Measurements from ENCODE around the gene TSSC4. TPM values are rescaled to one million over a fixed set of nuclear protein-coding genes. Genes with fewer than 3 reads are reported as not detected.

TSSC4 gene
- total and polyA plus RNA-seq, 2 of the 13 experiments (the other 11 are each of a cell fraction or from before 2014, with no cell fraction given): 16.2 to 58.6 TPM

GRCh38 chr11:2420502-2421225, 20.1 kb downstream of the TSSC4 start:
- Histone ChIP-seq H3K4me3 (replicated peaks in 1 of 3; ENCODE audit: insufficient read depth in 1 of 3, low read depth in 2 of 3, low read length in 3 of 3) (peak overlapping the region in 2 of 3 experiments; percentile 36 to 53; a peak in 2 of 6 replicates), H3K4me2 (ENCODE audit: low read depth, low read length) (peak overlapping the region; percentile 83), H3K27ac (ENCODE audit: extremely low read length, insufficient read depth, low read length) (no peak overlapping the region), H4K20me1 (ENCODE audit: insufficient read depth, low read length) (no peaks in the 10 kb centered on the region), H2AFZ (ENCODE audit: low read length) (no peak overlapping the region), H3K27me3 (ENCODE audit: control insufficient read depth in 1 of 2, insufficient read depth in 2 of 2, low read length in 2 of 2) (peaks cover 11 to 37% of the 10 kb centered on the region in 2 experiments), H3K9me3 (ENCODE audit: low read length) (no peaks in the 10 kb centered on the region), H3K36me3 (replicated peaks in 1 of 2; ENCODE audit: control insufficient read depth in 1 of 2, insufficient read depth in 2 of 2, low read length in 2 of 2) (no peaks in the 10 kb centered on the region), H3K4me1 (ENCODE audit: insufficient read depth, low read length) (peaks cover 16% of the 10 kb centered on the region; the same call in 1 of the 2 replicates), H3K9ac (ENCODE audit: insufficient read depth, low read depth, low read length) (peak overlapping the region; percentile 32; the same call in 1 of the 2 replicates), H3K79me2 (ENCODE audit: insufficient read depth, low read length) (no peaks in the 10 kb centered on the region)
- ATAC-seq: peak; percentile 94
- POLR2A ChIA-PET: interaction anchor here (1.1 to 2.7 kb wide), 4 partner anchors 11 to 116 kb away, joined by 3 to 31 read pairs (median 6); partner anchors contain the start of gene TSSC4
- peak; percentile 56 for DNase-seq (ENCODE audit: low spot score)
- intact Hi-C loops (cut with micrococcal nuclease; ENCODE audit: unreplicated experiment): loop anchor here (5.0 kb wide), 1 partner anchor 223 kb away; no protein-coding TSS in a partner anchor
- in situ Hi-C loops (cut with HindIII; ENCODE audit: extremely low pct_ligation_motif_present, low pct_unique_long_range_greater_than_20kb): loop anchor here (10.0 kb wide), 1 partner anchor 274 kb away; the partner anchor contains the start of gene KCNQ1OT1
- no peak for FAIRE-seq
- CTCF ChIA-PET (ENCODE audit: low intra/inter-chr PET ratio, low total read pairs): interaction anchor here (0.8 to 3.6 kb wide), 7 partner anchors 11 to 254 kb away, joined by 3 to 87 read pairs (median 3); partner anchors contain the start of gene TSSC4
- WGBS (ENCODE audit: low lambda C conversion rate): no CpG with 5 or more reads among the region's 44 CpGs
- no TSS peak for BruUV-seq (replicated peaks)
- TF ChIP-seq ZNF281 (CRISPR knock-in tag; IDR thresholded peaks at IDR 0.05; ENCODE audit: borderline replicate concordance) (no peak), PHF8 (CRISPR knock-in tag; IDR thresholded peaks at IDR 0.05) (no peak), PRDM4 (CRISPR knock-in tag; IDR thresholded peaks at IDR 0.05; ENCODE audit: borderline replicate concordance) (no peak), ZNF275 (CRISPR knock-in tag; IDR thresholded peaks at IDR 0.05; ENCODE audit: borderline replicate concordance) (0 out of 2 replicates have a peak, but pooled peaks have one; percentile 33), CENPT (CRISPR knock-in tag; IDR thresholded peaks at IDR 0.05; ENCODE audit: low read depth) (no peak), ZNF768 (CRISPR knock-in tag; IDR thresholded peaks at IDR 0.05) (no peak), ZNF782 (CRISPR knock-in tag; IDR thresholded peaks at IDR 0.05; ENCODE audit: borderline replicate concordance) (no peak), IKZF1 (IDR thresholded peaks at IDR 0.05) (no peak), ZFP90 (CRISPR knock-in tag; IDR thresholded peaks at IDR 0.05; ENCODE audit: borderline replicate concordance) (no peak), ZNF562 (CRISPR knock-in tag; IDR thresholded peaks at IDR 0.05; ENCODE audit: borderline replicate concordance) (no peak), KLF16 (CRISPR knock-in tag; IDR thresholded peaks at IDR 0.05) (no peak), ZSCAN29 (CRISPR knock-in tag; conservative IDR thresholded peaks at IDR 0.05) (no peak), KDM3A (CRISPR knock-in tag; IDR thresholded peaks at IDR 0.05; ENCODE audit: low read depth) (peak; percentile 69; the same call in 1 of the 2 replicates), HMGA1 (CRISPR knock-in tag; conservative IDR thresholded peaks at IDR 0.05) (no peak), HOXA9 (CRISPR knock-in tag; IDR thresholded peaks at IDR 0.05; ENCODE audit: borderline replicate concordance) (no peak), AHR (CRISPR knock-in tag; IDR thresholded peaks at IDR 0.05) (no peak), ZNF251 (CRISPR knock-in tag; IDR thresholded peaks at IDR 0.05) (no peak), ZNF879 (CRISPR knock-in tag; IDR thresholded peaks at IDR 0.05) (no peak)

Measured in HepG2 (cell line).